Measurements from ENCODE around the gene MBNL1.

MBNL1 gene

DNA sequence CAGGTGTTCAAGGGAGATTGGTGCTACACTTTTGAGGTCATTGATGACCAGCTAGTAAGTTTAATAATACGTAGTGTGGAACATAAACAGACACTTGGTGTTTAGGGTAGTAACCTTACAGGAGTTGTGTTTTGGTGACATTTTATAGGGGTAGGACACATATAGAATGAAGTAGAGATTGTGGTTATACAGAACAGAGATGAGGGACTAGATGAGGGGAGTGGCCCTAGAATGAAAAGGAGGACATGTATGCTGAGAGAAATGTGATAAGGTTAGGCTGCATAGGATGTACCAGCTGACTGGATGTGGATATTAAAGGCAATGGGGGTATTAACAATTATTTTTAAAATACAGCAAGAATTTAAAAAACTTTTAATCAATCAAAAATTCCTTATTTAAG lies 8.0 kb downstream of the MBNL1 start:
- DNase-seq, result no peak

DNA sequence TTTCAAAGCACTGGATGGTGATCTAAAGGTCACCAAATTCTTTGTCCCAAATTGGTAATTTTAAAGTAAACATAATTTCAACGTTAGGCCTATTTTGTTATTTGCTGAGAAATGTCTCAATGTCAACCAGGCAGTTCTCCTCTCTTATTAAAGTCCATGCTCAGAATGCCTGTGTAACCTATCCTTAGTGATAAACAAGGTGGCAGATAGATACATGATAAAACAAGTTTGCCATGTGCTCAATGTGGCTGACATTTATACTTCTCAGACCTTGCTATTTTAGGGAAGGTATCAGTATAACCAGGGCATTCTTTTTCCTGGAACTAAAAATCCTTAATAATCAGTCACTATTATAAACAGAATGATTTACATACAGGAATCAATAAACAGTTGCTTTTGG lies 8.5 kb downstream of the MBNL1 start:
- no peak for DNase-seq

DNA sequence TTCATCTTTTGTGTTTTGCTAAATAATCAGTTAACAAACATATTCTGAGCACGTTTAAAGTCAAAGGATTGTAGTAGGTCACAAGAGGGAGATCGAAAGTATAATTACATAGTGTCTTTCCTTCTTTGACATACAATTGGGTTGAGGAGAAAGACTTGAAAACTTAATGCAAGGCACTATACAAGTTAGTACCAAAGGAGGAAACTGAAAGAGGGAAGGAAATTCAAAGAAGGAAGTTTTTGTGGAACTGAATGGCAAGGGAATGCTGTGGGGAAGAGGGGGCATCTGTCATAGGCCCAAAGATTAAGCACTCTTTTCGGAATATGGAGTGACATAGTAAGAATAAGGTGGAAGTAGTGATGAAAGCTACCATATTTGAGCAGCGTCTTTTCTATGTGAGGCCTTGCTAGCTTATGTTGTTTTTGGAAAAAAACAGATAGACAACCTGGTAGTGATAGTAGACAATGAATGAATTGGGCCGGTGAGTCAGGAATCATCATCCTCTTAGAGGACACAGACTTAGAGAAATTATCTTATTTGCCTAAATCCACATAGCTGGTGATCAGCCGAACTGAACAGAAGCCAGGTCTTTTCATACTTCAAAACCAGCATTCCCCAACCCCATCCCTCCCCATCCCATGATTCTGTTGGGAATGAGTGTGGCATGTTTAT lies 10.2 kb downstream of the MBNL1 start:
- no peak for DNase-seq

DNA sequence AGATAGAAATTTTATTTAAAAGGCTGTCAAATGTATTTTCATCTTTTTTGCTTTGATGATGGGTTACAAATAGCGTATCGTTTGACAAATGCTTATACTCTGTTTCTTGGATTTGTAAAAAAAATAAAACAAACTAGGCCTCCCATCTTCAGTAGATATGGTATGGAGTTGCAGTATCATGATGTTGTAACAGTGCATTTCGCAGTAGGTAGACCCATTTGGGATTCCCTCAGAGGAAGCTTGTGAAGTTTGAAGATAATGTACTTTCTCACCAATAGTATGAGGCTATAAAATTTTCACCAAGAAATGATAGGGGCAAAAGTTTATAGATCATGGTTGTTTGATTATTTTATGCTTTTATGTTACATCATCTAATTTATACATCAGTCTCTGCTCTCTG lies 10.8 kb downstream of the MBNL1 start:
- DNase-seq, result no peak

DNA sequence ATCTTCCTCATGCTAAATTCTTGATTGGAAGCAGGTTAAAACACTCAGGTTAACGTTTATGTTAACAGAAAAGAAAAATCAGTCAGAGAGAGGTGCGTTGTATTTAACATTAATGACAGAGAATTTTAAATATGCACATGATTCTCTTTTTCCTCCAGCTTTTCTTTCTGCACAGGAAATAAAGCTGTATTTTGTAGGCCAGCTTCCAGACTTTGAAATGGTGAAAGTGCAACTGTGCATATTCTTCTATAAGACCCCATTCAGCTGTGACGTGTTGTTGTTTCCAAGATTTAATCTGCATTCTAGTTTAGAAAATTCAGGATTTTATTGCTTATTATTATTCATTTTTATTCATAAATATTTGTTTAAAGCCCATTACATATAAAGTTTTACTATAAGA lies 11.8 kb downstream of the MBNL1 start:
- DNase-seq, result no peak

DNA sequence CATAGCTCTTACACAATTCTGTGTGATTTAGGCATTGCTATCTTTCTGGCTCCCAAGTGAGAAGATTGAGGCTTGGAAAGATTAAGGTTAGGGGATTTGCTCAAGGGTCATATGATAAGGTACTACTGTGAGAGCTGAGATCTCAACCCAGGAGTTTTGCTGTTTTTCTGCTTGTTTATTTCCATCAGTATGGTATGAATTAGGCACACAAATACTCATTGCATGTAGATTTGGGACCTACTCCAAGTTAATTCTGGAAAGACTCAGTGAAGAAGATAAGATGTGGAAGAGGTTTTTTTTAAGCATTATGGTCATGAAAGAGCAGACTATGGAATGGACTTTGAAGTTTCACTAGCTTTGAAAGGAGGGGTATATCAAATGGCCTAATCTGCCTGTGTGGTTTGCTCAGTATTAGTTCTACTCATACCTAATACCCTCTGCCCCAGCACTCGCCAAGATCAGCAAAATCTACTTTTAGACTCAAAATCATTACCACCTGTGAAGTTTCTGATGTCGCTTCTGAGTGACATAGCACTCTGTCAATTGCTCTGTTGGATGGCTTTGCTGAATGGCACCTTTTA lies 12.5 kb downstream of the MBNL1 start:
- DNase-seq, result no peak

DNA sequence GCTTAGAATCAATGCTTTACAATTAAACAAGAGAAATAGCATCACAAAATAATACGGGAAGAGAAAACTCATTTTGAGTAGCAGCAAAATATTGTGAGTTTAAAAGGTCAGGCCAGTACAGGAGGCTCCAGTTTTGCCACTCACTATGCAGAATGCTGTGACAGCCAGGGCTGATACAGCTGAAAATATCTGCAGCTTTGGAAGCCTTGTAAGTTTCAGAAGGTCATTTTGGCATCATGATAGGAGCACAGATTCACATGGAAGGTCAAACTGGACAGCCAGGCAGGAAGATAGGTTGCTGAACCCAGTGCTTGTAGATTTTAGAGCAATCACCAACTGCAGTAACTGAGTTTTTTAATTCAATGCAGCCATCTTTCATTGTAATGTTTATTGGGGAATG lies 14.1 kb downstream of the MBNL1 start:
- no peak for DNase-seq

DNA sequence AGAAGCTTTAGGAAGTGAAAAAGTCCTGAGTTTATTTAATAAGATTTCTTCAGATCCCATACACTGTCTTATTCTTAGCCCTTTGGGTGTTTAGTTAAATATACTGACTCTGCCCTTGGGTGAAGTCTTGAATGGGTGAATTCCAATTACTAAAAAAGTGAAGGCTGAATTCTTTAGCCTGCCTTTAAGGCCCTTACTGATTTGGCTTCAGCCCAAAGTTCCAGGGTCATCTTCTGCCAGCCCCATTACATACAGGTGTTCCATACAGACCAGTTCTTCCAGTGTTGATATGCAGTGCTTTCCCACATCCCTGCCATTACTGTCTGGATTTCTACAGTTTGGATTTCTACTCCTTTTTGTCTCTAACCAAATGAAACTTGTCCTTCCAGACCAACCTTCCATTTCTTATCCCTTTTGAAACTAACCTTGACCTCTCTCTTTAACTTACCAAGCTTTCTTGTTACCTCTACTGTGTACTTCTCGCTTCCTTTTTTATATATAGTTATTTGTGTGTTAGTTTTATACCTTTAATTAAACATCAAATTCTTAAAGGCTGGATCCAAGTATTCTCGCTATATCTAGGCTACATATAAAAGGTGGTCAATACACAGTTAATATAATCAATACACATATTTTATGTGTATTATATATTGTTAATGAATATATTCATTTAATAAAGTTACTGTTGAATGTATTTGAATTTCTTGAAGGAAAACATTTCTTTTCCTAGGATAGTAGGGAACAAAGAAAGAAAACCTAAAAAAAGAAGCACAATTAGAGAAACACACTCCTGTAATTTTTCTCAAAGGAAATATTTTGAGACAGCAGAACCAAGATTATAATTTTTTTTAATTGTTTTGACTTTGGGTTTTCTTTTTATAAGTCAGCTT lies 15.0 kb downstream of the MBNL1 start:
- DNase-seq, result no peak

DNA sequence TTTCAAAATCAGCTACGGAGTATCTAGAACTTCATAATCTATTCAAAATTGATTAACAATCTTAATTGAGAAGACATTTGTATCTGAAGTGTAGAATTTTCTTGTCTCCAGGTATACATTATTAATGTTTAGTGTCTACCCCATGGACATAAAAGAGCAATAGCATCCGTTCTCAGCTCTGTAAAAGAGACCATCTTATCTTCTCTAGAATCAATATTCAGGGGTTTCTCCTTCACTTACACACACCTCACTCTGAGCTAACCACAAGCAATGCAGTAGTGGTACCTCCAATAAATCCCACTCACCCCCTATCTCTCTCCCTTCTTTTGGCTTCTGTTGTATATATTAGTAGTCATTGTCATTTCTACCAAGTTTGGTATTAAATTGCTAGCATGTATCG lies 16.2 kb downstream of the MBNL1 start:
- DNase-seq, result no peak

DNA sequence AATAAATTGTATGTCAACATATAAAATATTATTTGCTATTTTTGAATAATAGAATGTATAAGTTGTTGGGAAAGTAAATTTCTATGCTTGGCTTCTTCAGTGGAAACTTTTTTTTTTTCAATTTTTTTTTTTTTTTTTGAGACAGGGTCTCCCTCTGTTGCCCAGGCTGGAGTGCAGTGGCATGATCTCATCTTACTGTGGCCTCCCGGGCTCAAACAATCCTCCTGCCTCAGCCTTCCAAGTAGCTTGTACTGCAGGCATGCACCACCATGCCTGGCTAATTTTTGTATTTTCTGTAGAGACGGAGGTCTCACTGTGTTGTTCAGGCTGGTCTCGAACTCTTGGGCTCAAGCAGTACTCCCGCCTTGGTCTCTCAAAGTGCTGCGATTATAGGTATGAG lies 16.8 kb downstream of the MBNL1 start:
- no peak for DNase-seq

DNA sequence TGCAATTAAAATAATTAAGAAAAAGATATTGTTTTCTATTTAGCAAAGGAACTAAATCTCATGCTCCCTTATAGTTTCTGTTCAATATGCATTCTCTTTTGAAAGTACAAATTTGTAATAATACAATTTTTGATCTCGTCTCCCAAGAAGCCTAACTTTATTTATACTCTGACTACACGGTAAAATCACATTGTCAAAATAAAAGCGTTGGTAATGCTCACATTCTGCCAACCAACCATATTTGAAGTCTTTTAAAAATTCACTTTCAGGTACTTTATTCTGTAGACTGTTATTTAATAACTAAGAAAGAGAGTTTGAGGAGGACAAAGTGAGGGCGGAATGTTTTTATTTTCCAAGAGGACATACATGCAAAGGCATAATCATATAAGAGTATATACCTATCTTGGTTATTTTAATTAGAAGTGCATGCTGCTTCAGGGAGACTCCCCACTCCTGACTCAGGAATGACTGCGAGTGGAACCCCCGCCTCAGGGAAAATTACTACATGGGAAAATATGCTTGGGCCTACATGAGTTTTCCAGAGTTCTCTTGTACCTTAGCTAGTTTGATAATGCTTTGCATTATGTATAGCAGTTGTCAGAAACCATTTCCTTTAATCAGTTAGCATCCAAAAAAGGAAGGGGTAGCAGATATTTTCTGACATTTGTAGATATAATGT lies 19.3 kb downstream of the MBNL1 start:
- peak; percentile 65 for DNase-seq

DNA sequence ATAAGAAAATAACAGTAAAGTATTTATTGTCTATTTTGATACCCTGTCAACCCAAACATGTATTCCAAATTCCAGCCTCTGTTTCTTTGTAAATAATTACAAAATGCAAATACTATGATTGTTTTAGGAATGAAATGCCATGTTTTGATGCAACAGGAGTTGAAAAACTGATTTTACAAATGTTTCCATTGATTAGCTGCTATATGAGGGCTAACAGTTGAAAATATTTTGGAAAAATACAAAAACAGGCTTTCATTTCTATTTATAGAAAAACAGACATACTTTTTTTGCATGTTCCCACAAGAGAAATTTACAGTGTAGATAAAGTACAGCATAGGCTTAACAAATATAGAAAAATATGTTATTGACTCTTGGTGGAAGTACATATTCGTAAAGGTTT lies 20.0 kb downstream of the MBNL1 start:
- no peak for DNase-seq

DNA sequence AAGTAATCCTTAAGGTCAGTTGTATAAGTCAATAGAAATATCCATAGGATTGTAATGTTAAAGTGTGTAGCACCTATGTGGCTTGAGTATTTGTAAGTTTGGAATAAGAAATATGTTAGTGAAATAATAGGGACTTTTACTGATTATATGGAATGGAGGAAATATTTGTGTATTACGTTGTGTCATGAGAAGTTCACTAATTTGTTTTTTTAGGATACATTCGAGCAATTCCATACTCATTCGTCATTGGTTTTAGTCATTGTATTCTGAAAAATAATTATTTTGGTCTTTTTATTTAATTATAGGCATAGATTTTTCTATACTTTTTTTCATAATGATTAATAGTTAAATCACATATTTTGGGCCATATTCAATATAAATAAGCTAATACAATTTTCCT lies 21.0 kb downstream of the MBNL1 start:
- DNase-seq, result peak; percentile 67

DNA sequence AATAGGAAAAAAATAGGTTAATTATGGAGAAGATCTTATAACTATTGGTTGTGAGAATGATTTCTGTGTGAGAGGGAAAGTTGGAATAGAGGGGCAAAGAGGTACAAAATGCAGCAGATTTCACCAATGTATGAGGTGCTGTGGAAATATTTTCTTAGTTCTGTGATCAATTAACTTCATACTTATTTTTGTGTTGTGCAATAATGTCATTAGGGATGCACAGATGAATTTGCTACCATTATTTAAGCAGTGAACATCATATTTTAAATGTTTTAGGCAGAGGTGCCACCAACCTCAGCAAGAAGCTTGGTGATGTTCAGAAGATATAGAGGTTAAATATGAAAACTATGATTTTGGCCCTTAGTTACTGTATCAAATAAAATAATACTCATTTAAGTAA lies 21.6 kb downstream of the MBNL1 start:
- DNase-seq, result no peak

DNA sequence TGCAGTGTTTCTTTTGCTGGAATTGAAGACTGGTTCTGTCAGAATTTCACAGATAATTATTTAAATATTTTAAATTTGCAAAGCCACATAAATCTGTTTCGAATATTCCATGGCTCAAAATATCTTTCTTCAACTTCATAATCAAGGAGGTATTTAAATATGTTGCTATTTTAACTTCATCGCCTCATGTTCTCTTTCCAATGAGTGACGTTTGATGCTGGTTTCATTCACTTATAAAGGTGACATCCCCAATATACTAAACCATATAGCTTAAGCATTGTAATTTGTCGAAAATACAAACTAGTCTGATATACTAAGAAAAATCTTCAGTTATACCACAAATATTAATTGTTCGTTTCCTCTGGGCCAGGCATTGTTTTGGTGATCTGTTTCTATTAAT lies 22.5 kb downstream of the MBNL1 start:
- DNase-seq, result no peak

DNA sequence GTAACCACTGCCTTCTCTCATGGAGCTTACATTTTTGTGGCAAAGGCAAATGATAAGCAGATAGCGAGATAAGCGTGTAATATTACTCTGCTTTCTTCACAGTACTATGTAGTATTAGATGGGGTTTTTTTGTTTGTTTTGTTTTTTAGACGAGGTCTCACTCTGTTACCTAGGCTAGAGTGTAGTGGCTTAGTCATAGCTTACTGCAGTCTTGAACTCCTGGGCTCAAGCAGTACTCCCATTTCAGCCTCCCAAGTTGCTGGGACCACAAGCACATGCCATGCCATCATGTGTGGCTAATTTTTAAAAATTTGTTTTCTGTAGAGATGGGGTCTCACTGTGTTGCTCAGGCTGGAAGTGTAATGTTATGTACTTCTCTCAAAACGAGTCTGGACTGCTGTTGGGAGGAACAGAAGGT lies 22.9 kb downstream of the MBNL1 start:
- DNase-seq, result no peak

DNA sequence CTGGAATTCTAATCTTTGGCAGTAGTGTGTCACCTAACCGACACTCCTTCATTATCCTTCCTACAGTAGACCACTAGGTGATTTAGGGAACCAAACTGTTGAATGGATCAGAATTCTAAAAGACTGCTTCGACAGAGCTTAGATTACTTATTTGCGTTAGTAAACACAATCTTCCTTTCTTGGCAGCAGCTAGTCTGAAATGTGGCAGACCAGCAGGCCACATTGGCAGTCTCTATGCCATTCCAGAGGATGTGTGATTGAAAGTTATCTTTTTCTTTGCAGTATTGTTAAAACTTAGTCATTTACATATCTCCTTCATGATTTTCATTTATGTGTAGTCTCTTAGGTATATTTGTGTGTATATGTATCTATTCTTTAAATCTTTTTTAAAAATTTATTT lies 23.6 kb downstream of the MBNL1 start:
- DNase-seq, result no peak

DNA sequence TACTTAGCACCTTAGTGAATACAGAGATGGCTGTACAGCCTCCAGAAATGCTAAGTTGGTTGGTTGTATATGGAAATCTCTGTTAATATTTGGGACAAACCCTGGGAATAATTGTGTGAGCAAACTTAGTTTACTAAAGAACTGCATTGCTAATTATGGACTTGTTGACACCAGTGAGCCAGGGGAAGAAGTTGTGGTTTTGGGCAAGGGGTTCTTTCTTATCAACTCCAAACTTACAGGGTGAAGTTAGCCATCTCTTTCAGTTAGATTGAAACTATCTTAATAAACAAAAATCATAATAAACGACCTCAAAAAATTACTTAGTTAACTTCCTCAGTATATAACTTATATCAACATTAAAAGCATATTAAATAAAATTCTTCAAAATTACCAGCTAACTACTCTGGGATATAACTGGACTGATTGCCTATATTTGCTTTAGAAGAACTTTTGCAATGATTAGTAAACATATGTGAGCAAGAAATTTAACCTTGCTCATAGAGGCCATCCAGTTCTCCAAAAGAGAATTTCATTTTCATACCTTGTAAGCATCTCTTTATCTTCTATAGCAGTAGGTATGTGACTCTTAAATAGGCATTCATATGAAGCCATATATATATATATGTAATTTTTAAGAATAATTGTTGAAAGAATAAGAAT lies 24.7 kb downstream of the MBNL1 start:
- DNase-seq, result no peak

DNA sequence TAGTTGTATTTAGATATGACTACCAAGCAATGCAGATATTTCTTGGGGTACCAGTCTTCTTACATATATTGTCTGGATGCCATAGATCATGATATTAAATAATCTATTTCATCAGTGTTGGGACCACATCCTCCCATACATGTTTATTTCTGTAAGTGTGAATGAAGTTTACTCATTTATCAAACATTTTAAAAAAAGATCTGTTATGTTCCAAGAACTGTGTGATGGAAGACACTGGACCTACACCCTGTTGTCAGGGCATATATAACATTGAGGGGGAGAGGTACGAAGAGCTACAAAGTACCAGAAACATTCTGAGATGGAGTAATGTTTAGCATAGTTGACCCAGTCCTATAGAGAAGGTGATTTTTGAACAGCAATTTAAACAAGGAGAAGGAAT lies 26.6 kb downstream of the MBNL1 start:
- no peak for DNase-seq

DNA sequence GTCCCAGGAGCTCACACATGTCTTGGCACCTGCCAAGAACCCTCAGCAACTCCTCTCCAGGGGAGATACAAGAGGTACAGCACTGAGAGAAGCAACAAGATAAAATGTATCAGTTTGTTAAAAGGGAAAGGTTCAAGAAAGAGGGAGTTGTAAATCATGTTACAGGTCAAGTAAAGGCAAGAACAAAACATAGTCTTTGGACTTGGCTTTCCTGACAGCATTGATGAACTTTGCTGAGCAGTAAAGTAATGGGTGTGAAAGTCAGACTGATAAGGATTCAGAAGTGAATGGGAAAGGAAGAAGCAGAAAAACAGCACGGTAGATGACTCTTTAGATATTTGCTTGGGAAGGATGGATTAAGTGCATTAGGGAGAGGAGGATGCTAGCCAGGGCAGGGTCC lies 27.1 kb downstream of the MBNL1 start:
- DNase-seq, result no peak

DNA sequence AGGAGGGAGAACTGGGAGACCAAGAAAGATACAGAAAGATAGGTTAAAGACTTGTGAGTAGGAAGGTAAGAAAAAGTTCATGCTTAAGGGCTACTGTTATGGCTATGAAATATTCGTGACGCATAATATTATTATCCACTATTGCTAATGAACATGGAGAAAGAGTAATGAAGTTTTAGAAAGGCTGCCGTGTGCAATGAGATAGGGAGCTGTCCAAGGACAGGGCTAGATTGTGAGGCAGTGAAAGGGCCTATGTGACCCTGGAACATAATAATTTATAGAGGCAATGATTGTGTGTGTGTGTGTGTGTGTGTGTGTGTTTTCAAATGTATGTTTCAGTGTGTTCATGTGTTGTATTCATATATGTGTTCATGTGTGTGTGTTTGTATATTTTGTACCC lies 27.7 kb downstream of the MBNL1 start:
- no peak for DNase-seq

DNA sequence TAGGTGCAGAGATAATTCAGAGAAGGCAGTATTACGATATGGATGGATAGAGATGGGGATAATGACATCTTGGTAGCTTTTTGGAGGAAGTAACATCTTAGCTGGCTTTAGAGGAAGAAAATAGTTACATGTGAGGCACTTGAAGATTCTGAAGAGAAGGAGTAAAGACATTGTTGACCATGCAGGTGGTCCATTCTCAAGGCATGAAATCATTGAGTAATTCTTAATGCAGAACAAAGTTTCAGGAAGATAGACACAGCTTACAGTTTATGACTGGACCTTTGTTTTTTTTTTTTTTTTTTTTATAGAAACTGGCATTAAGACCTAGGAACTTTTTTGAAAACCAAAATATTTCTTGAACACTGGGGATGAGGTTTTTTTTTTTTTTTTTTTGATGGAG lies 28.2 kb downstream of the MBNL1 start:
- peak; percentile 55 for DNase-seq
